K562 (cell line): ENCODE measurements around the gene WWOX.

Experiments
- CBFB ChIP-seq: sonication (generic); formaldehyde crosslinking; IDR thresholded peaks from 2 replicates; pipeline ENCODE4 v1.4.0; 2020; ENCODE audit warnings: mild to moderate bottlenecking, missing genetic modification reagents
- KAT7 ChIP-seq: sonication (generic); formaldehyde crosslinking; IDR thresholded peaks from 2 replicates; pipeline ENCODE4 v1.8.0; 2022; ENCODE audit warnings: missing genetic modification reagents, mild to moderate bottlenecking, borderline replicate concordance
- SMARCC2 ChIP-seq: fragments of 450-650 bp; IDR thresholded peaks from 2 replicates; pipeline ENCODE4 v1.6.1; 2017; ENCODE audit warnings: antibody characterized with exemption, moderate library complexity, mild to moderate bottlenecking, low read depth
- SRSF9 ChIP-seq: fragments of 200-400 bp; formaldehyde crosslinking; IDR thresholded peaks from 2 replicates; pipeline ENCODE4 v1.6.1; 2017; ENCODE audit warnings: low read depth, low read length, borderline replicate concordance
- ZFPM2 ChIP-seq: fragments of 250-450 bp; sonication (Bioruptor Pico); IDR thresholded peaks from 2 replicates; pipeline ENCODE4 v1.5.1; 2022; ENCODE audit warnings: mild to moderate bottlenecking

- TF ChIP-seq KAT7 (no peak), SRSF9 (no peak), ZFPM2 (CRISPR knock-in tag) (no peak), SMARCC2 (no peak), CBFB (CRISPR knock-in tag) (no peak)
These were observed 498.5 kb downstream of the WWOX start for GRCh38 chr16:78597809-78598570.
